ENCODE measurements around the gene MYH13.

MYH13 gene

DNA sequence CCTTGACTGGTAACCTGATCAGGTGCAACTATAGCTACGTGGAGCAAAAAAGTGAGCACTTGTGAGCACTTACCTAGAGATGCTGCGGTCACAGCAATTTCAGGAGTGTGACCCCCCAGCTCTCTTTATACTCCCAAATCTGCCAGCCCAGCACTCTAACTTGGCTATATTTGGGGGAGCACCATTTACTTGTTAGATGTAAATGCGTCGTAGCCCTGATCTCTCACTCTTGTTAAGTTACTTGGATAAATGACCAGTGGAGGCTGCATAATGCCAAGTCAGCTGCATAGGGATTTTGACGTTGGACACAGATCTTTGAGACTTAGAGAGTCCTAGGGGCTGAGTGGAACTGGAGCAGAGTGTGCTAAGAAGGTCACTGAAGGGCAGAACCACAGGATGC lies at the start of gene MYH13:
MYH13 (minus strand) TSS at position 101 of the 400 bp plus-strand sequence. CDS start 8,476 bp downstream, outside the sequence.
- no peak for DNase-seq (ENCODE audit: low spot score in 2 of 2)
- Mint-ChIP-seq H3K4me1 (no peaks in the 10 kb centered on the region), H3K4me3 (no peak within 1 kb of the TSS), H3K27me3 (peaks cover 63% of the 10 kb centered on the region), H3K27ac (ENCODE audit: low read depth) (no peak within 1 kb of the TSS), H3K9me3 (no peaks in the 10 kb centered on the region), H3K36me3 (ENCODE audit: insufficient read depth) (peaks cover 3% of the 10 kb centered on the region)
- ATAC-seq (replicated peaks; ENCODE audit: extremely low read depth, poor library complexity, severe bottlenecking) = no peak

DNA sequence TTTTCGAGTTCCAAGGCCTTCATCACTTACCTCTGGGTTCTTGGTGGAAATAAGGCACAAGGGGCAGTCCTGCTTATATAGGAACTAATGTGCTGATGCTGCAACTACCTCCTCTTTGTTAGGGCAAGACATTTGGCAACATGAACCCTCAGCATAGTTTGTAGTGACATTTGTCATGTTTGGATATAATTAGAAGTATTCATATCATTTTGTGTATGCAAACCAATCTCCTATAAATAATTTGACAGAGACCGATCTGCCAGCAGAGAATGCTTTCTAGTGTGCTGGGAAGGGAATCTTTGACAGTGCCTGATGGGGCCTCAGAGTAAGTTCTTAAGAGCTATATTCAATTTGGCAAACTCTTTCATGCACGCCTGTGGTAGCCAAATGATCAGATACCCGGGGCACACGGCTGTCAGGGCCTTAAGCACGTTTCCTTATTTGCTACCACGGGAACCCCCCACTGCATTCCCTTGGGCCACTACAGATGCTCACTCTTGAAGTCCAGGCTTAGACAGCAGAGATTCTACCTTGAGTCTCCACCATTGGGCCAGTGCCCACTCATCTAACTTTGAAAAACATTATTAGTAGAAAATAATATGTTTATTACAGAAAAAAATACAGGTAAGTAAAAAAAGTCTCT lies 49.2 kb upstream of the MYH13 start, which contains the start of gene MYH8:
MYH8 (minus strand) TSS at position 51 of the 643 bp plus-strand sequence. CDS start 1,723 bp downstream, outside the sequence.
- H3K9me3 Mint-ChIP-seq = no peaks in the 10 kb centered on the region
- H3K36me3 Mint-ChIP-seq (ENCODE audit: insufficient read depth) = no peaks in the 10 kb centered on the region
- no peak for ATAC-seq (replicated peaks; ENCODE audit: extremely low read depth, poor library complexity, severe bottlenecking)
- H3K27ac Mint-ChIP-seq (ENCODE audit: low read depth) = no peak within 1 kb of the TSS
- no peak within 1 kb of the TSS for H3K4me3 Mint-ChIP-seq
- H3K27me3 Mint-ChIP-seq = peaks cover 22% of the 10 kb centered on the region
- no peaks in the 10 kb centered on the region for H3K4me1 Mint-ChIP-seq
- no peak for DNase-seq (ENCODE audit: low spot score in 2 of 2)

DNA sequence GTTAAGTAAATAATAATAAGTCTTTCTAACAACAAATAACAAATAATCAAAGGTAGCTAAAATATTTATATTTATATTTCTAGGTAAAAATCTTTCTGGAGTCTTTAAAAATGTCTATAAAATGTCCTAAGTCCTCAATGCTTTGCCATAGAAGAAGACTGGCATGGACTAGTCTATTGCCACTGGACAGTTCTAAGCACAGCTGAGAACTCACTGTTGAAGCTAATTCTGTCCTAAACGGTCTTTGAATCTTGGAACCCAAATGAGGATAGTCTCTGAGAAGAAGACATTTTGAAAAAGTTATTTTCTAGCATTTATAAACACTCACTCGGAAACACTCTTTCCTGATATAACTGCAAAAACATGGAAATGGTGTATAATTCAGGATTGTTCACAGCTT lies 48.4 kb upstream of the MYH13 start:
- Mint-ChIP-seq H3K27me3 (peaks cover 14% of the 10 kb centered on the region), H3K36me3 (ENCODE audit: insufficient read depth) (no peaks in the 10 kb centered on the region), H3K27ac (ENCODE audit: low read depth) (no peak overlapping the region), H3K4me1 (no peaks in the 10 kb centered on the region), H3K9me3 (no peaks in the 10 kb centered on the region), H3K4me3 (no peak overlapping the region)
- ATAC-seq (replicated peaks; ENCODE audit: extremely low read depth, poor library complexity, severe bottlenecking) (no peak), DNase-seq (ENCODE audit: low spot score in 2 of 2) (no peak)

- Mint-ChIP-seq H3K4me3 (no peak overlapping the region), H3K27me3 (peaks cover 14% of the 10 kb centered on the region), H3K9me3 (no peaks in the 10 kb centered on the region), H3K4me1 (no peaks in the 10 kb centered on the region), H3K27ac (ENCODE audit: low read depth) (no peak overlapping the region), H3K36me3 (ENCODE audit: insufficient read depth) (no peaks in the 10 kb centered on the region)
- DNase-seq (ENCODE audit: low spot score in 2 of 2) (no peak), ATAC-seq (replicated peaks; ENCODE audit: extremely low read depth, poor library complexity, severe bottlenecking) (no peak)
Observed at GRCh38 chr17:10420811-10421210, 48.0 kb upstream of the MYH13 start.

DNA sequence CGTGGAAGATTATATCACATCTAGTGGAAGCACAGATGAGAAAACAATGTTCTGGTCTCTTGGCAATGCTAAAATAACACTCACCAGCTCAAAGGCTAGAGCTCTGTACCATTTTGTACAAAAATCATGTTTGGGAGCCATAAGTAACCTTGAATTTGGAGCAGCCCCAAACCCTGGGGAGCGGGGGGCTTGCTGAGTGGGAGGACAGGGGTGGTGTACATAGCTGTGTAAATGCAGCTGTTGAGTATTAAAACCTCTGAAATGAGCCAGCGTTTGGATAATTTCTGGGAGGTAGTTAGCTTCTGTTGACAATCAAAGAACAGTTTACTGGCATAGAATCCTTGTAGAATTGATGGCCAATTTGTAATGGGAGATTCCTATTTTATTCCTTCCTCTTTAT lies 44.6 kb upstream of the MYH13 start:
- DNase-seq (ENCODE audit: low spot score in 2 of 2) (no peak), ATAC-seq (replicated peaks; ENCODE audit: extremely low read depth, poor library complexity, severe bottlenecking) (no peak)
- no peak overlapping the region for H3K27ac Mint-ChIP-seq (ENCODE audit: low read depth)
- H3K36me3 Mint-ChIP-seq (ENCODE audit: insufficient read depth) = no peaks in the 10 kb centered on the region
- no peak overlapping the region for H3K4me3 Mint-ChIP-seq
- no peaks in the 10 kb centered on the region for H3K4me1 Mint-ChIP-seq
- H3K27me3 Mint-ChIP-seq = peaks cover 17% of the 10 kb centered on the region
- H3K9me3 Mint-ChIP-seq = no peaks in the 10 kb centered on the region

DNA sequence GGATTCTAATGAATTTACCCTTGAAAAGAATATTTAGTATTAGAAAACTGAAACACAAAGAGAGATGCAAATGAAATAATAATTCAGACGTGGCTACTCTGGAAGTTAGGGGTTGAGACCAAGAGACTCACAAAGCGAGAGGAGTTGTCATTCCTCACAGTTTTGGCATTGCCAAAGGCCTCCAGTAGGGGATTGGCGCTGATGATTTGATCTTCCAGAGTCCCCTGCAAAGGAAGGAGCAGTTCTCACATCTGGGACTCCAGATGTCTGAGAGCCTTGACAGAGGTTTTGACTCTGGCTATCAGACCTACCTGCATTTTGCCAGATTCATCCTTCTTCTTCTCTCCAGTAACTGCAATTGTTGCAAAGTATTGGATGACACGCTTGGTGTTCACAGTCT lies 42.4 kb upstream of the MYH13 start:
- no peaks in the 10 kb centered on the region for H3K36me3 Mint-ChIP-seq (ENCODE audit: insufficient read depth)
- ATAC-seq (replicated peaks; ENCODE audit: extremely low read depth, poor library complexity, severe bottlenecking) (no peak), DNase-seq (ENCODE audit: low spot score in 2 of 2) (no peak)
- no peak overlapping the region for H3K4me3 Mint-ChIP-seq
- H3K9me3 Mint-ChIP-seq = no peaks in the 10 kb centered on the region
- H3K4me1 Mint-ChIP-seq = no peaks in the 10 kb centered on the region
- H3K27me3 Mint-ChIP-seq = peaks cover 22% of the 10 kb centered on the region
- H3K27ac Mint-ChIP-seq (ENCODE audit: low read depth) = no peak overlapping the region

DNA sequence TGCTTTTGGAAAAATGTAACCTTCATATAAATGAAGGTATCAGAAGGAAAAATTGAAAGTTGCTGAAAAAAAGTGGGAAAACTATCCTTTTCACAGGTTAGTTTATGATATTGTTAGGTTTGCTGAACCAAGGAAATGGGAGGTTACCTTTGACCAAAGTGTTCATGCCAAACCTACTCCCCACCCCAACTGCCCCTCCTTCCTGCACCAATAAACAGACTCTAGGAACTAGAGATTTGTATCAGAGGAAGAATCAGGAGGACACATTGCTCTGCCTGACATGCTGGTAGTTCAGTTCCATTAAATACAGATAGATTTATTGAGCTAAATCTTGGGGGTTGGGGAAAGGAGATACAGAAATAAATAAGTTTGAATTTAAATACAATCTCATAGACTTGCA lies 30.8 kb upstream of the MYH13 start:
- no peak for DNase-seq (ENCODE audit: low spot score in 2 of 2)
- H3K36me3 Mint-ChIP-seq (ENCODE audit: insufficient read depth) = no peaks in the 10 kb centered on the region
- H3K4me1 Mint-ChIP-seq = no peaks in the 10 kb centered on the region
- H3K4me3 Mint-ChIP-seq = no peak overlapping the region
- H3K9me3 Mint-ChIP-seq = no peaks in the 10 kb centered on the region
- peaks cover 22% of the 10 kb centered on the region for H3K27me3 Mint-ChIP-seq
- H3K27ac Mint-ChIP-seq (ENCODE audit: low read depth) = no peak overlapping the region
- no peak for ATAC-seq (replicated peaks; ENCODE audit: extremely low read depth, poor library complexity, severe bottlenecking)

DNA sequence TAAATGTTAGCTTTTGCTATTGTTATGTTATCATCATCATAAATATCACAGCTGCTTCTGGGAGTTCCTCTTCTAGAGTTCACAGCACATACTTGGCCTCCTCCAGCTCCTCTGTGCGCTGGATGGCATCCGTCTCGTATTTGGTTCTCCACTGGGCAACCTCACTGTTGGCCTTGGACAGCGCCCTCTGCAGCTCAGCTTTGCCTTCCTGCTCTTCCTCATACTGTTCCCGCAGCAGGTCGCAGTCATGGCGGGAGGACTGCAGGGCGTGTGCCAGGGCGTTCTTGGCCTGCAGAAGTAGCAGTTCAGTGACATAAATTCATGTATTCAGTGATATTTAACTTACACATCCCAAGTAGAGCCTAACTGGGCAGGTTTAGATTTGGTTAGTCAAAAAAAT lies 25.5 kb upstream of the MYH13 start:
- Mint-ChIP-seq H3K4me1 (no peaks in the 10 kb centered on the region), H3K9me3 (no peaks in the 10 kb centered on the region), H3K27ac (ENCODE audit: low read depth) (no peak overlapping the region), H3K36me3 (ENCODE audit: insufficient read depth) (no peaks in the 10 kb centered on the region), H3K27me3 (peaks cover 32% of the 10 kb centered on the region), H3K4me3 (no peak overlapping the region)
- DNase-seq (ENCODE audit: low spot score in 2 of 2) (no peak), ATAC-seq (replicated peaks; ENCODE audit: extremely low read depth, poor library complexity, severe bottlenecking) (no peak)

DNA sequence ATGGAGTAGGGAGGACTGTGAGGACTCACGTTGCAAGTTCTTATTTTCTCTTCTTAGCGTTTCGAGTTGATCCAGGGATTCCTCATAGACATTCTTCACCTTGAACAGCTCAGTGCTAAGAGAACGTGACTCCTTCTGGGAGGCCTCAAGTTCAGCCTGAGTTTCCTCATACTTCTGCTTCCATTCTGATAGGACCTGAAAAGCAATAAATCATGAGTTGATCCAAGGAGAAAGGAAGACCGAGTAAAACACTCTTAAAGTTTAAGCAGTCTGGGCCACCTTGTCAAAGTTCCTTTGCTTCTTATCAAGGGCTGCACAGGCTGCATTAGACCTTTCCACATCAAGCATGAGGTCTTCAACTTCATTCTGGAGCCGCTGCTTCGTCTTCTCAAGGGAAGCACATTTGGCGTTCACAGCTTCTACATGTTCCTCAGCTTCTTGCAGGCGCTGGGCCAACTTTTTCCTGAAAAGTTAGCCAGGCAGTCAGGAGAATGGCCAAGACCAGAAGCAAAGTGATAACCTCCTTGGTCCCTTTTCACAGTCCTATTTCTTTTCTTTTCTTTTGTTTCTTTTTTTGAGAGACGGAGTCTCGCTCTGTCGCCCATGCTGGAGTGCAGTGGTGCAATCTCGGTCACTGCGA lies 23.8 kb upstream of the MYH13 start:
- Mint-ChIP-seq H3K36me3 (ENCODE audit: insufficient read depth) (no peaks in the 10 kb centered on the region), H3K27me3 (peaks cover 41% of the 10 kb centered on the region), H3K9me3 (no peaks in the 10 kb centered on the region), H3K4me1 (no peaks in the 10 kb centered on the region), H3K4me3 (no peak overlapping the region), H3K27ac (ENCODE audit: low read depth) (no peak overlapping the region)
- ATAC-seq (replicated peaks; ENCODE audit: extremely low read depth, poor library complexity, severe bottlenecking) (no peak), DNase-seq (ENCODE audit: low spot score in 2 of 2) (no peak)

DNA sequence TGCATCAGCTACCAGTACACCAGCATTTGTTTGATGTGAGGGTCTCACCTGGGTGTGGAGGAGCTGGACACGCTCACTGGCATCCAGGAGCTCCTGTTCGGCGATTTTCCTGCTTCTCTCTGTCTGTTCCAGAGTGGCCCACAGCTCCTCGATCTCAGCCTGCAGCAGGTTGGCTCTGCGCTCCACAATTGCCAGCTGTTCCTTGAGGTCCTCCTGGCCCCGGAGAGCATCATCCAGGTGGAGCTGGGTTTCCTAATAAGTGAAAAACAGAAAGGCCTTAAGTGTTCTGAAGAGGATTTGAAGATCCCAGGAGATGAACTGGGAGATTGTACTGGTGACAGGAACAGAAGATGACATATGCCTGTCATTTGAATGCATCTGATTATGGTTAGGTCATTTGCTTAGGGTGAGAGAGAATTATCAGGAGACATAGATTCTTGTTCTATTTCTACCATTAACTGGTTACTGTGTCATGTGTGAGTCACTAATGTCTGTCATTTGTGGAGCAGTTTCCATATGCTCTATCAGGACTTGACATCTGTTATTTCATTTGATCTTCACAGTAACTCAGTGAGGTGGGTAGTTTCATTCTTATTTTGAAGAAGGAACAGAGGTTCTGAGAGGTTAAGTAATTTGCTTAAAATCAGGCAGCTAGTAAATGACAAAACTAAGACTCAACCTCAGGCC lies 21.5 kb upstream of the MYH13 start:
- peaks cover 41% of the 10 kb centered on the region for H3K27me3 Mint-ChIP-seq
- no peak for ATAC-seq (replicated peaks; ENCODE audit: extremely low read depth, poor library complexity, severe bottlenecking)
- no peaks in the 10 kb centered on the region for H3K9me3 Mint-ChIP-seq
- DNase-seq (ENCODE audit: low spot score in 2 of 2) = no peak
- no peak overlapping the region for H3K27ac Mint-ChIP-seq (ENCODE audit: low read depth)
- H3K4me3 Mint-ChIP-seq = no peak overlapping the region
- no peaks in the 10 kb centered on the region for H3K4me1 Mint-ChIP-seq
- no peaks in the 10 kb centered on the region for H3K36me3 Mint-ChIP-seq (ENCODE audit: insufficient read depth)

- H3K4me3 Mint-ChIP-seq = no peak overlapping the region
- ATAC-seq (replicated peaks; ENCODE audit: extremely low read depth, poor library complexity, severe bottlenecking) = no peak
- H3K9me3 Mint-ChIP-seq = no peaks in the 10 kb centered on the region
- H3K4me1 Mint-ChIP-seq = no peaks in the 10 kb centered on the region
- peaks cover 51% of the 10 kb centered on the region for H3K27me3 Mint-ChIP-seq
- no peak overlapping the region for H3K27ac Mint-ChIP-seq (ENCODE audit: low read depth)
- no peaks in the 10 kb centered on the region for H3K36me3 Mint-ChIP-seq (ENCODE audit: insufficient read depth)
- DNase-seq (ENCODE audit: low spot score in 2 of 2) = no peak
Observed at GRCh38 chr17:10392880-10393279, 20.1 kb upstream of the MYH13 start.

DNA sequence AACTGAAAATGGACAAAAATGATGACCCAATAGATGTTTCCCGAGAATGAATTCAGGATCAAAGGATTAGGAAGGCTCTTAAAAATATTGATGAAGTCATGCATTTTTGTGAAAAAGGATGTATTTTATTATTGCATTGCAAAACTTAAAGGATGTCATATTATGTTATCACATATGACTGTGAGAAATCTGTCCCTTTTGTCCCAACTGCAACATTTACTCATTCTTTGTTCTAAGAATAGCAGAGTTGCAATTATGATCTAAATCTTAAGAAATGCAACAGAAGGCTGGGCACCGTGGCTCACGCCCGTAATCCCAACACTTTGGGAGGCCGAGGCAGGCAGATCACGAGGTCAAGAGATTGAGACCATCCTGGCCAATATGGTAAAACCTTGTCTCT lies 13.1 kb upstream of the MYH13 start:
- Mint-ChIP-seq H3K9me3 (no peaks in the 10 kb centered on the region), H3K27me3 (peaks cover 53% of the 10 kb centered on the region), H3K4me3 (no peak overlapping the region), H3K4me1 (no peaks in the 10 kb centered on the region), H3K36me3 (ENCODE audit: insufficient read depth) (no peaks in the 10 kb centered on the region), H3K27ac (ENCODE audit: low read depth) (no peak overlapping the region)
- no peak for ATAC-seq (replicated peaks; ENCODE audit: extremely low read depth, poor library complexity, severe bottlenecking)
- DNase-seq (ENCODE audit: low spot score in 2 of 2) = no peak

DNA sequence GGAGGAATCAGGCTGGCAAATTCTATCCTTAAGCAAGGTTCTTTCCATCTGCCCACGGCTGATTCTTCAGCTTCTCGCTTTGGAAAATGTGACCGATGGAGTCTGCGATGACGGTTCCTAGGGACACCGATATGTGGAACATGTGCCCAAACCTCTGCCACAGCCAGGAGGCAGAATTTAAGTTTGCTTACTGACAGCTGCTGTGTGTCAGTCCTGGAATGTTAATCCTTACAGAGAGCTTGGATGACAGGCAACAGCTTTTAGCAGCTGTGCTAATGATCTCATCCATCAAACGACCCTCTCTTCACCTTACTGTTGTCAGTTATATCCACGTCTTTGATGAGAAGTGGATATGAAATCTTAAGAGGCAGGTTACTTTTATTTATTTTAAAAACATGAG lies 11.4 kb upstream of the MYH13 start:
- no peaks in the 10 kb centered on the region for H3K4me1 Mint-ChIP-seq
- H3K36me3 Mint-ChIP-seq (ENCODE audit: insufficient read depth) = no peaks in the 10 kb centered on the region
- no peaks in the 10 kb centered on the region for H3K9me3 Mint-ChIP-seq
- ATAC-seq (replicated peaks; ENCODE audit: extremely low read depth, poor library complexity, severe bottlenecking) (no peak), DNase-seq (ENCODE audit: low spot score in 2 of 2) (no peak)
- H3K4me3 Mint-ChIP-seq = no peak overlapping the region
- no peak overlapping the region for H3K27ac Mint-ChIP-seq (ENCODE audit: low read depth)
- H3K27me3 Mint-ChIP-seq = peaks cover 36% of the 10 kb centered on the region
